Mesendoderm (in vitro differentiated cells): ENCODE results near the gene TCF7L1.
A peak's percentile ranks its signal among the peaks of the same experiment; 100 is the strongest.

Source experiments
- DNase-seq: peaks from one replicate; pipeline ENCODE4 v3.0.0; 2013
- H2AK5ac ChIP-seq: 2 replicates; pipeline ENCODE4 v1.6.1; 2013; ENCODE audit warnings: low read length, inconsistent platforms
- H2BK120ac ChIP-seq: 2 replicates; pipeline ENCODE4 v1.6.1; 2013; ENCODE audit warnings: low read depth, mild to moderate bottlenecking, low read length, moderate library complexity, mixed read lengths
- H2BK15ac ChIP-seq: replicated peaks from 2 replicates; pipeline ENCODE4 v1.6.1; 2013; ENCODE audit warnings: low read depth, mild to moderate bottlenecking, moderate library complexity
- H2BK5ac ChIP-seq: 2 replicates; pipeline ENCODE4 v1.6.1; 2013; ENCODE audit warnings: low read length, inconsistent platforms
- H3K18ac ChIP-seq: 2 replicates; pipeline ENCODE4 v1.6.1; 2013; ENCODE audit warnings: mild to moderate bottlenecking, low read length, mixed read lengths
- H3K23ac ChIP-seq: one replicate; pipeline ENCODE4 v1.6.1; 2013; ENCODE audit warnings: low read length
- H3K27ac ChIP-seq: 2 replicates; pipeline ENCODE4 v1.5.1; 2013; ENCODE audit warnings: low read depth, mild to moderate bottlenecking, inconsistent platforms, low read length, moderate library complexity
- H3K27me3 ChIP-seq: 2 replicates; pipeline ENCODE4 v1.6.1; 2013; ENCODE audit warnings: low read length, control low read depth, mild to moderate bottlenecking, inconsistent platforms; ENCODE audit not compliant: insufficient read depth, poor library complexity
- H3K36me3 ChIP-seq: 2 replicates; pipeline ENCODE4 v1.6.1; 2013; ENCODE audit warnings: low read length, inconsistent platforms; ENCODE audit not compliant: control insufficient read depth, insufficient read depth
- H3K4ac ChIP-seq: one replicate; pipeline ENCODE4 v1.6.1; 2013; ENCODE audit warnings: low read depth, mild to moderate bottlenecking, low read length, moderate library complexity
- H3K4me1 ChIP-seq: 2 replicates; pipeline ENCODE4 v1.6.1; 2013; ENCODE audit warnings: low read depth, low read length, inconsistent platforms; ENCODE audit not compliant: control insufficient read depth
- H3K4me2 ChIP-seq: 2 replicates; pipeline ENCODE4 v1.6.1; 2013; ENCODE audit warnings: low read length
- H3K4me3 ChIP-seq: 2 replicates; pipeline ENCODE4 v1.5.1; 2013; ENCODE audit warnings: mild to moderate bottlenecking, low read length
- H3K56ac ChIP-seq: one replicate; pipeline ENCODE4 v1.6.1; 2013; ENCODE audit warnings: low read length
- H3K79me1 ChIP-seq: 2 replicates; pipeline ENCODE4 v1.6.1; 2013; ENCODE audit warnings: low read length, inconsistent platforms
- H3K79me2 ChIP-seq: 2 replicates; pipeline ENCODE4 v1.6.1; 2013; ENCODE audit warnings: mild to moderate bottlenecking, low read length; ENCODE audit not compliant: control insufficient read depth, insufficient read depth
- H3K9ac ChIP-seq: 2 replicates; pipeline ENCODE4 v1.6.1; 2013; ENCODE audit warnings: low read length, inconsistent platforms
- H4K5ac ChIP-seq: one replicate; pipeline ENCODE4 v1.6.1; 2013; ENCODE audit warnings: low read length
- H4K8ac ChIP-seq: one replicate; pipeline ENCODE4 v1.6.1; 2013; ENCODE audit warnings: low read depth, mild to moderate bottlenecking, control low read depth, low read length, moderate library complexity
- WGBS: extraction: QIAGEN DNeasy Blood & Tissue Kit; methylation state at CpG from one replicate; pipeline ENCODE4 v1.1.7; 2013; ENCODE audit warnings: low lambda C conversion rate, missing lambda C conversion rate; ENCODE audit not compliant: insufficient coverage; ENCODE audit errors: extremely low coverage; 5-methylcytosine and 5-hydroxymethylcytosine counted together

Gene TCF7L1

DNA sequence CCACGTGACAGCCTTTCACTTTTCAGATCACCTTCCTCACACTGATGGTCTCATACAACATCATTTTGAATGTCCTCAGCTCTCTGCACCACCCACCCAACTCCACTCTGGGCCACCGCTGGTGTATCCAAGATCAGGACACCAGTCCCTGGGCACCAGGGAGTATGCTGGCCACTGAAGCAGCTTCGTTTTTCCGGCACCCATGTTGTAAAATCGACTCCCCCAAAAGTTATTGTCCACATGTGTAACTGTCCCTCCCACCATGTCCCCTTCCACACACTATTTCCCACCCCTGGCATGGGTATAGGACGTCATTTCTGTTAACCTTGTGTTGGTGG, 98.2 kb downstream of the TCF7L1 start:
- H4K5ac ChIP-seq, result no peak overlapping the region
- no CpG with 5 or more reads among the region's 6 CpGs for WGBS
- no peak for DNase-seq
- no peak overlapping the region for H3K4ac ChIP-seq
- H4K8ac ChIP-seq, result no peak overlapping the region
- H2BK5ac ChIP-seq, result no peak overlapping the region
- H3K18ac ChIP-seq, result no peak overlapping the region
- no peak overlapping the region for H2BK15ac ChIP-seq
- H3K56ac ChIP-seq, result no peak overlapping the region
- H3K9ac ChIP-seq, result no peak overlapping the region
- peaks cover 1% of the 10 kb centered on the region for H3K79me1 ChIP-seq
- H3K27ac ChIP-seq, result no peak overlapping the region
- no peak overlapping the region for H3K4me3 ChIP-seq
- no peak overlapping the region for H3K23ac ChIP-seq
- H3K27me3 ChIP-seq, result no peaks in the 10 kb centered on the region
- H3K36me3 ChIP-seq, result no peaks in the 10 kb centered on the region
- peaks cover 19% of the 10 kb centered on the region for H3K4me1 ChIP-seq
- no peak overlapping the region for H2AK5ac ChIP-seq
- H2BK120ac ChIP-seq, result no peak overlapping the region
- no peaks in the 10 kb centered on the region for H3K79me2 ChIP-seq
- no peak overlapping the region for H3K4me2 ChIP-seq

DNA sequence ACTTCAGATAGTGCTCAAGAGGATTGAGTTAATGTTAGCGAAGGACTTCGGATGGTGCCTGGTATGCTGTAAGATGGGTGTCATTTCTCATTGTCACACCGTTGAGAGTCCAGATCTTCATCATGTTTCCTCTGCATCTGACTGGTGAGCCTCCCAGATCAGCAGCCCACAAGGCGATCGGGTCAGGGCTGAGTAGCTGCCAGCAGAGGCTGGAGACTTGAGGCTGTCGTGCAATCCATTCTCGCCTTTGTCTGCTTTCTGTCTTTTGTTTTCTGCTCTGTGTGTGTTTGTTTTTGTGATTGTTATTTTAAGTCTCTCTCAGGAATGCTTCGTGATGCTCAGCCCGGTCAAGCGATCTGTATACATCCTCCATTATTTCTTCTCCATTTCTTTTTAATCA, 98.8 kb downstream of the TCF7L1 start:
- Histone ChIP-seq H2BK5ac (no peak overlapping the region), H3K4me2 (no peak overlapping the region), H3K4me1 (peaks cover 22% of the 10 kb centered on the region), H4K8ac (no peak overlapping the region), H3K56ac (no peak overlapping the region), H4K5ac (no peak overlapping the region), H3K27me3 (no peaks in the 10 kb centered on the region), H2BK15ac (no peak overlapping the region), H3K9ac (no peak overlapping the region), H3K36me3 (no peaks in the 10 kb centered on the region), H3K4me3 (no peak overlapping the region), H3K79me2 (no peaks in the 10 kb centered on the region), H3K79me1 (peaks cover 1% of the 10 kb centered on the region), H3K23ac (no peak overlapping the region), H3K4ac (no peak overlapping the region), H3K18ac (no peak overlapping the region), H2BK120ac (no peak overlapping the region), H3K27ac (no peak overlapping the region), H2AK5ac (no peak overlapping the region)
- DNase-seq, result no peak
- WGBS, result no CpG with 5 or more reads among the region's 10 CpGs

- WGBS, result no CpG with 5 or more reads among the region's 2 CpGs
- H3K56ac ChIP-seq, result no peak overlapping the region
- no peak overlapping the region for H2BK120ac ChIP-seq
- no peaks in the 10 kb centered on the region for H3K27me3 ChIP-seq
- H3K36me3 ChIP-seq, result no peaks in the 10 kb centered on the region
- no peak overlapping the region for H3K4me2 ChIP-seq
- H4K5ac ChIP-seq, result no peak overlapping the region
- no peak overlapping the region for H2BK15ac ChIP-seq
- H2BK5ac ChIP-seq, result no peak overlapping the region
- H4K8ac ChIP-seq, result no peak overlapping the region
- no peak overlapping the region for H3K18ac ChIP-seq
- H3K9ac ChIP-seq, result no peak overlapping the region
- H3K23ac ChIP-seq, result no peak overlapping the region
- H3K79me2 ChIP-seq, result no peaks in the 10 kb centered on the region
- H3K4me3 ChIP-seq, result no peak overlapping the region
- H3K4me1 ChIP-seq, result peaks cover 26% of the 10 kb centered on the region
- peak overlapping the region; percentile 34 for H3K27ac ChIP-seq
- H3K79me1 ChIP-seq, result no peaks in the 10 kb centered on the region
- peak; percentile 85 for DNase-seq
- no peak overlapping the region for H3K4ac ChIP-seq
- no peak overlapping the region for H2AK5ac ChIP-seq
Measured at GRCh38 chr2:85234868-85235267, 101.7 kb downstream of the TCF7L1 start.

- no peak overlapping the region for H3K4ac ChIP-seq
- H2BK120ac ChIP-seq, result no peak overlapping the region
- H4K8ac ChIP-seq, result no peak overlapping the region
- H3K27me3 ChIP-seq, result no peaks in the 10 kb centered on the region
- no peak overlapping the region for H4K5ac ChIP-seq
- peaks cover 26% of the 10 kb centered on the region for H3K4me1 ChIP-seq
- peak overlapping the region; percentile 11 for H2BK5ac ChIP-seq
- no peak overlapping the region for H3K4me3 ChIP-seq
- no peak overlapping the region for H2AK5ac ChIP-seq
- no peak overlapping the region for H3K56ac ChIP-seq
- H3K79me1 ChIP-seq, result no peaks in the 10 kb centered on the region
- H2BK15ac ChIP-seq, result no peak overlapping the region
- H3K36me3 ChIP-seq, result no peaks in the 10 kb centered on the region
- H3K23ac ChIP-seq, result no peak overlapping the region
- no peaks in the 10 kb centered on the region for H3K79me2 ChIP-seq
- DNase-seq, result no peak
- WGBS, result no CpG with 5 or more reads among the region's 5 CpGs
- no peak overlapping the region for H3K27ac ChIP-seq
- H3K4me2 ChIP-seq, result no peak overlapping the region
- H3K9ac ChIP-seq, result no peak overlapping the region
- H3K18ac ChIP-seq, result peak overlapping the region; percentile 13
Measured at GRCh38 chr2:85235281-85235680, 102.1 kb downstream of the TCF7L1 start.

- H4K8ac ChIP-seq, result no peak overlapping the region
- no peaks in the 10 kb centered on the region for H3K79me2 ChIP-seq
- no peak overlapping the region for H3K9ac ChIP-seq
- WGBS, result no CpG with 5 or more reads among the region's 3 CpGs
- H2AK5ac ChIP-seq, result no peak overlapping the region
- no peaks in the 10 kb centered on the region for H3K79me1 ChIP-seq
- no peak overlapping the region for H3K4me2 ChIP-seq
- no peak overlapping the region for H2BK120ac ChIP-seq
- H3K27ac ChIP-seq, result no peak overlapping the region
- no peak overlapping the region for H3K4ac ChIP-seq
- H3K36me3 ChIP-seq, result no peaks in the 10 kb centered on the region
- DNase-seq, result no peak
- H3K23ac ChIP-seq, result no peak overlapping the region
- H2BK5ac ChIP-seq, result no peak overlapping the region
- no peak overlapping the region for H4K5ac ChIP-seq
- H2BK15ac ChIP-seq, result no peak overlapping the region
- H3K4me1 ChIP-seq, result peaks cover 26% of the 10 kb centered on the region
- H3K4me3 ChIP-seq, result no peak overlapping the region
- H3K27me3 ChIP-seq, result no peaks in the 10 kb centered on the region
- H3K56ac ChIP-seq, result no peak overlapping the region
- no peak overlapping the region for H3K18ac ChIP-seq
Measured at GRCh38 chr2:85236084-85236483, 102.9 kb downstream of the TCF7L1 start.

DNA sequence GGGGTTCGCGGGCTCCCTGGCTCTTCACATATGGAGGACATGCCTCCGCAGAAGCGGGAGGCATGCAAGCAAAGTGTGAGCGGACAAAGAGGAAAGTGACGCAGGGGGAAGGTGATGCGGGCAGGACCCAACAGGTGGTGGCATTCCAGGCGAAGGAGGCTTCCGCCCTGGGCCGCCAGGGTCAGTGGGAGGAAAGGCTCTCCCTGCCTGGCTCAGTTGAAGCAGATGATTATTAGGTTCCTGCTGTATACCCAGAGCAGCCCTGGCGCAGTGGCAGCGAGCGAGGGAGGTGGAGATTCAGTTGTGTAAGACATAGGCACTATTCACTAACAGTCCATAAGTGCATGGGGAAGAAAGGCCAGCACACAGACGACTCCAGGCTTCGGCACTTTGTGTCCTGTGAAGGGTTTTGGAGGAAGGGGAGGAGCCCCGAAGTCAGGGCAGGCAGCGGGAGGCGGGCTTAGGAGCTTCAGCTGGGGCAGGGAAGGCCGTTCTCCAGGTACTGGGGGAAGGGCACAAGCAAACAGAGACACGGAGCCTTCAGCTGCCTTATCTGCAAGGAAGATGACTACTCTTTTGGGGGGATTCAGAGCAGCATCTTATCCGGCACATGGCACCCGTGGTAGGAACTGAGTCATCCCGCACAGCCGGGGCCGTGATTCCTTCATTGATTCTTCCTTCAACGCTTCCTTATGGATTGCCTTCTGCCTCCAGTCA, 104.8 kb downstream of the TCF7L1 start:
- no peak overlapping the region for H2BK120ac ChIP-seq
- H3K4me2 ChIP-seq, result peak overlapping the region; percentile 65
- no peak overlapping the region for H4K8ac ChIP-seq
- H4K5ac ChIP-seq, result no peak overlapping the region
- H3K23ac ChIP-seq, result no peak overlapping the region
- peak overlapping the region; percentile 74 for H3K27ac ChIP-seq
- no peaks in the 10 kb centered on the region for H3K27me3 ChIP-seq
- peak overlapping the region; percentile 41 for H2BK5ac ChIP-seq
- peak overlapping the region; percentile 88 for H3K56ac ChIP-seq
- no peak overlapping the region for H3K4me3 ChIP-seq
- no peak overlapping the region for H3K18ac ChIP-seq
- H3K36me3 ChIP-seq, result no peaks in the 10 kb centered on the region
- no peak overlapping the region for H2BK15ac ChIP-seq
- no CpG with 5 or more reads among the region's 26 CpGs for WGBS
- no peaks in the 10 kb centered on the region for H3K79me2 ChIP-seq
- H3K79me1 ChIP-seq, result no peaks in the 10 kb centered on the region
- peak; percentile 94 for DNase-seq
- no peak overlapping the region for H3K4ac ChIP-seq
- H3K4me1 ChIP-seq, result peaks cover 21% of the 10 kb centered on the region
- peak overlapping the region; percentile 50 for H3K9ac ChIP-seq
- no peak overlapping the region for H2AK5ac ChIP-seq
